ENCODE results near the gene TMBIM4. TPM values are rescaled to one million over a fixed set of nuclear protein-coding genes. Genes with fewer than 3 reads are reported as not detected.

Gene TMBIM4
- total RNA-seq, 1 donor from 2014 or later = 34.1 TPM

DNA sequence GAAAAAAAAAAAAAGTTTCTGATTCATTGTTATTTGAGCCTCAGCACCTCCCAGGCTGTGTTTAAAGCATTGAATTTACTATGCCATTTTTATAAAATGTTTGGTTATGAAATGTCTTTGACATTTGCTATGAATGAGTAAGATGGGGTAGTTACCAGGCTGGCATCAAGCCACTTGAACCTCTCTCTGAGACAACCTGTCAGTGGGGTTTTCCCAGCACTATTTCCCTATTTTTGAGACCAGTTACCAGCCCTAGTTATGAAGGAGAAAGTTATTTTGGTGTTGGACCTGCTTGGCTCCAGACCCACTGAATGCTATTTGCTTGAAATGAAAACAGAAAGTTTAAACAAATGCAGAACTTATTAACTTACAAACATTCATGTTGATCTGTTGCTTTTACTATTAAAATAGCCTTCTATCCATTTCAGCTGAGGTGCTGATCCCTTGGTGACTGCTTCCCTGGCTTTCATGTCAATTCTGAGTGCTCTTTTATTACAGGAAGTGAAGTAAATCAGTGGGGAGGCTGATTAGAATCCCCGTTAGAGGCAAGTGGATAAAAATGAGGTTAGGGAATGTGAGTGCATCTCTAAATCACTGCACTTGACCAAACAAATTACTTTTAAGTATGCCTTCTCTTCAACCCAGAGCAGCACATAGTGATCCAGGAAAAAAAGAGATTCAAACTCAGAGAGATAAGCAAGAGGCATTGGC lies 77.1 kb downstream of the TMBIM4 start:
- H3K27ac Mint-ChIP-seq (ENCODE audit: unreplicated experiment) = no peak overlapping the region
- no peak overlapping the region for H3K4me3 Mint-ChIP-seq (ENCODE audit: unreplicated experiment)
- no peaks in the 10 kb centered on the region for H3K9me3 Mint-ChIP-seq (ENCODE audit: low read depth)
- H3K36me3 Mint-ChIP-seq (ENCODE audit: low read depth) = peaks cover 2% of the 10 kb centered on the region
- H3K4me1 Mint-ChIP-seq (ENCODE audit: low read depth) = peaks cover 7% of the 10 kb centered on the region
- TF ChIP-seq, protein P1, sequence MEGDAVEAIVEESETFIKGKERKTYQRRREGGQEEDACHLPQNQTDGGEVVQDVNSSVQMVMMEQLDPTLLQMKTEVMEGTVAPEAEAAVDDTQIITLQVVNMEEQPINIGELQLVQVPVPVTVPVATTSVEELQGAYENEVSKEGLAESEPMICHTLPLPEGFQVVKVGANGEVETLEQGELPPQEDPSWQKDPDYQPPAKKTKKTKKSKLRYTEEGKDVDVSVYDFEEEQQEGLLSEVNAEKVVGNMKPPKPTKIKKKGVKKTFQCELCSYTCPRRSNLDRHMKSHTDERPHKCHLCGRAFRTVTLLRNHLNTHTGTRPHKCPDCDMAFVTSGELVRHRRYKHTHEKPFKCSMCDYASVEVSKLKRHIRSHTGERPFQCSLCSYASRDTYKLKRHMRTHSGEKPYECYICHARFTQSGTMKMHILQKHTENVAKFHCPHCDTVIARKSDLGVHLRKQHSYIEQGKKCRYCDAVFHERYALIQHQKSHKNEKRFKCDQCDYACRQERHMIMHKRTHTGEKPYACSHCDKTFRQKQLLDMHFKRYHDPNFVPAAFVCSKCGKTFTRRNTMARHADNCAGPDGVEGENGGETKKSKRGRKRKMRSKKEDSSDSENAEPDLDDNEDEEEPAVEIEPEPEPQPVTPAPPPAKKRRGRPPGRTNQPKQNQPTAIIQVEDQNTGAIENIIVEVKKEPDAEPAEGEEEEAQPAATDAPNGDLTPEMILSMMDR (IDR thresholded peaks at IDR 0.05) = no peak
- no peaks in the 10 kb centered on the region for H3K27me3 Mint-ChIP-seq (ENCODE audit: low read depth)
- DNase-seq (ENCODE audit: low spot score) = no peak

DNA sequence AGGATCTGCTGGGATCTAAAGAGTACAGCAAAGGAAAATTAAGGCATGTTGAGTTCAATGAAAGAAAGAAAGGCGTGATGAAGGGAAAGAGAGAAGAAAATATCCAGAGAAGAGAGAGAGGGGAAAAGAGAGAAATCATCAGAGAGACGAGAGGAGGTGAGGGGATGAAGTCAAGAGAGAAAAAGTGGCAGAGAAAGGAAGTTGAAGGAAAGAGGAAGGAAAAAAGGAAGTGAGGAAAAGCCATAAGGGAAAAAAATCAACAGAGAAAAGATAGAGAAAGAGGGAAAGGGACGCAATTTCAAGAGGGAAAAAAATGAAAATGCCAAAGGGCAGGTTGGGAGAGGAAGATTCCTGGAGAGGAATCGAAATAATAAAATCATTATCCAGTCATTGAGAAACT lies 79.6 kb downstream of the TMBIM4 start:
- TF ChIP-seq, protein P1 (IDR thresholded peaks at IDR 0.05) = no peak
- H3K27ac Mint-ChIP-seq (ENCODE audit: unreplicated experiment) = no peak overlapping the region
- H3K36me3 Mint-ChIP-seq (ENCODE audit: low read depth) = no peaks in the 10 kb centered on the region
- H3K9me3 Mint-ChIP-seq (ENCODE audit: low read depth) = no peaks in the 10 kb centered on the region
- no peak for DNase-seq (ENCODE audit: low spot score)
- H3K4me3 Mint-ChIP-seq (ENCODE audit: unreplicated experiment) = no peak overlapping the region
- peaks cover 26% of the 10 kb centered on the region for H3K4me1 Mint-ChIP-seq (ENCODE audit: low read depth)
- H3K27me3 Mint-ChIP-seq (ENCODE audit: low read depth) = no peaks in the 10 kb centered on the region

DNA sequence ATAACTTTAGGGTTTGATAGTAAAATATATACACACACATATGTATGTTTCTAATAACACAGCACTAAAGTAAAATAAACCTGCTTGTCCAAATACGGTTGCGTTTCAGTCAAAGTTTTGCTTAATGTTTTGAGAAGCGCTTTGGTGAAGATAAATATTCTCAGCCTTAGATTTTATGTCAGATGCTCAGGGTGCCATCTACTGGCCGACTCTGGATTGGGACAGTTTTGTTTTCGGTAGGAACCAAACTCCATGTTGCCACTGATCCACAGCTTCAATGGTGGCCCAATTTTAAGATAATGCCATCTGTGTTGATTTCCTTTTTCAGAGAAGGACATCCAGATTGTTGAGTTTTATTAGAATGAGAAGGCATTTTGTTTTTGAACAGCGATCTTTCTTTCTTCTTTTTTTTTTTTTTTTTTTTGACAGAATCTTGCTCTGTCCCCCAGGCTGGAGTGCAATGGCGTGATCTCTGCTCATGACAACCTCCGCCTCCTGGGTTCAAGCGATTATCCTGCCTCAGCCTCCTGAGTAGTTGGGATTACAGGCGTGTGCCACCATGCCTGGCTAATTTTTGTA lies 82.3 kb downstream of the TMBIM4 start:
- H3K9me3 Mint-ChIP-seq (ENCODE audit: low read depth) = peaks cover 7% of the 10 kb centered on the region
- TF ChIP-seq, protein P1 (IDR thresholded peaks at IDR 0.05) = peak; percentile 94
- no peaks in the 10 kb centered on the region for H3K36me3 Mint-ChIP-seq (ENCODE audit: low read depth)
- H3K4me3 Mint-ChIP-seq (ENCODE audit: unreplicated experiment) = no peak overlapping the region
- no peak for DNase-seq (ENCODE audit: low spot score)
- H3K27ac Mint-ChIP-seq (ENCODE audit: unreplicated experiment) = peak overlapping the region; percentile 55
- peaks cover 21% of the 10 kb centered on the region for H3K4me1 Mint-ChIP-seq (ENCODE audit: low read depth)
- no peaks in the 10 kb centered on the region for H3K27me3 Mint-ChIP-seq (ENCODE audit: low read depth)

DNA sequence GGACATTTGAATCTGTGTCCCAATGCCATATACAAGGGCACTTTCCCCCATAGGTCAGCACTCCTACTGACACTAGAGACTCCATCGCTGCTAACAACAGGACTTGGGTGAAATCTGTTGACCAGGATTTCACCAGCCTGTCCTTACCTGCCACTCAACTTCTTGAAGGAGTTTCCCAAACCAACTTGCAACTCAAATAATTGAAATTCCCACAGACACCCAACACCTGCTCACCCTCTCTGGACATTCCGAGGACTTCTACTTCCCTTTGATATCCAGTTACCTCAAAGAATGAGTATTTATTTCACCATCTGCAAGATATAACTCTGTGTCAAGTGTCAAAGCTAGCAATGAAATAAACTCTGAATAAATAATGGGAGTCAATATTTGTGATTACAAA lies 83.8 kb downstream of the TMBIM4 start:
- DNase-seq (ENCODE audit: low spot score) = no peak
- Mint-ChIP-seq H3K4me3 (ENCODE audit: unreplicated experiment) (no peak overlapping the region), H3K9me3 (ENCODE audit: low read depth) (peaks cover 7% of the 10 kb centered on the region), H3K27ac (ENCODE audit: unreplicated experiment) (no peak overlapping the region), H3K27me3 (ENCODE audit: low read depth) (no peaks in the 10 kb centered on the region), H3K4me1 (ENCODE audit: low read depth) (peaks cover 19% of the 10 kb centered on the region), H3K36me3 (ENCODE audit: low read depth) (no peaks in the 10 kb centered on the region)
- TF ChIP-seq, protein P1 (IDR thresholded peaks at IDR 0.05) = no peak

Other genes starting within 250 kb of the TMBIM4 start
- 21.1 to 27.2 TPM (median 22.8 TPM) in 3 replicates for gene LLPH, start 39.2 kb downstream of the TMBIM4 start, total RNA-seq
- 0.97 to 2.0 TPM (median 1.9 TPM) in 3 replicates for gene IRAK3, start 19.2 kb upstream of the TMBIM4 start, total RNA-seq
- 1.5 to 2.9 TPM (median 2.3 TPM) in 3 replicates for gene HELB, start 132.5 kb upstream of the TMBIM4 start, total RNA-seq

Data from chondrocyte (in vitro differentiated cells).